Loucy (cell line): ENCODE measurements around the gene SSTR3.

Experiments
- CTCF ChIP-seq: fragments of 200-600 bp; sonication (generic); conservative IDR thresholded peaks from 2 replicates; pipeline ENCODE4 v1.5.1; 2014; ENCODE audit warnings: mild to moderate bottlenecking, antibody characterized with exemption, low read length
- EZH2phosphoT487 ChIP-seq: fragments of 200-600 bp; IDR thresholded peaks from 2 replicates; pipeline ENCODE4 v1.6.1; 2018; ENCODE audit warnings: antibody characterized with exemption, mild to moderate bottlenecking, moderate library complexity, borderline replicate concordance

- no peak for TF ChIP-seq CTCF
- no peak for TF ChIP-seq EZH2phosphoT487
These were observed 1.9 kb upstream of the SSTR3 start for GRCh38 chr22:37213941-37214730.
